ENCODE data around the gene CDHR2.

GRCh38 chr5:176534640-176535039 lies 14.5 kb upstream of the CDHR2 start:
- TF ChIP-seq YY1 (IDR thresholded peaks at IDR 0.05; ENCODE audit: insufficient read depth, insufficient read length): no peak
- no peak for TF ChIP-seq ZNF274 (IDR thresholded peaks at IDR 0.05; ENCODE audit: low read depth, low read length)
- TF ChIP-seq SUZ12 (IDR thresholded peaks at IDR 0.05; ENCODE audit: extremely low read depth, insufficient read depth, insufficient read length): no peak

Measured in NT2/D1 (cell line).